ENCODE results near the gene RPN2.
A peak's percentile ranks its signal among the peaks of the same experiment; 100 is the strongest.

Gene RPN2

DNA sequence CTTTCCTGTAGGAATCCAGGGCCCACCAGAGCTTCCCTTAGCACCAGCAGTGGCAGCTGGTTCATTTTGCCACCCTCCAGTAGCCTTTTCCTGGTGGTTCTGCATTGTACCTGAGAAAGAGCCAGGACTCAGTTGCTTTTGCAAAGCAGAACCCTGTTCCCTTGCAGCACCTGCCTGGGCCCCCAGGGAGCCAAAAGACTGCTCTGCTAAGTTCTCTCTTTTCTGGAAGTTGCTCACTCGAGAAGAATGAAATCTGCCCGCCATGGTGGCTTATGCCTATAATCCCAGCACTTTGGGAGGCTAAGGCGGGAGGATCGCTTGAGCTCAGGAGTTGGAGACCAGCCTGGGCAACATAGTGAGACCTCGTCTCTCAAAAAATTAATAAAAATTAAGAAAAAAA lies 58.5 kb downstream of the RPN2 start:
- Mint-ChIP-seq H3K36me3 (ENCODE audit: low read depth) (peaks cover 88% of the 10 kb centered on the region), H3K9me3 (no peaks in the 10 kb centered on the region), H3K4me1 (ENCODE audit: low read depth) (no peaks in the 10 kb centered on the region), H3K4me3 (no peak overlapping the region), H3K27me3 (no peaks in the 10 kb centered on the region), H3K27ac (no peak overlapping the region)

DNA sequence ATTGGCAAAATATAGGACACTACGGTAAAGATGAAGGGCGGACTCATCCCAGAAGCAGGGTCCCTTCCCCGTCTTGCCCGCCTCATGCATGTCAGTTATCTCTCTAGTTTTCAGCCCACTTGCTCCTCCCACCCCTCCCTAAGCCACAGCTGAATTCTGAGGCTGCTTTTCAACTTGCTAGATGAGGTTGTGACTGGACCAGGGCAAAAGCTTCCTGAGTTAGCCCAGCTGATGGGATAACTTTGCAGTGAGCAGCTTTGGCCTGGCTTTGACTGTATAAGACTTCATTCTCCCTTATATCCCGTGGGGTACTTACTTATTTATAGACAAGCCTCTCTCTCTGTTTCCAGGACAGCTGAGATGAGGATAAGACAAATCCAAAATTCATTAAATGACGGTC lies 59.3 kb downstream of the RPN2 start:
- Mint-ChIP-seq H3K27ac (no peak overlapping the region), H3K36me3 (ENCODE audit: low read depth) (peaks cover 89% of the 10 kb centered on the region), H3K9me3 (no peaks in the 10 kb centered on the region), H3K4me3 (no peak overlapping the region), H3K27me3 (no peaks in the 10 kb centered on the region), H3K4me1 (ENCODE audit: low read depth) (no peaks in the 10 kb centered on the region)

DNA sequence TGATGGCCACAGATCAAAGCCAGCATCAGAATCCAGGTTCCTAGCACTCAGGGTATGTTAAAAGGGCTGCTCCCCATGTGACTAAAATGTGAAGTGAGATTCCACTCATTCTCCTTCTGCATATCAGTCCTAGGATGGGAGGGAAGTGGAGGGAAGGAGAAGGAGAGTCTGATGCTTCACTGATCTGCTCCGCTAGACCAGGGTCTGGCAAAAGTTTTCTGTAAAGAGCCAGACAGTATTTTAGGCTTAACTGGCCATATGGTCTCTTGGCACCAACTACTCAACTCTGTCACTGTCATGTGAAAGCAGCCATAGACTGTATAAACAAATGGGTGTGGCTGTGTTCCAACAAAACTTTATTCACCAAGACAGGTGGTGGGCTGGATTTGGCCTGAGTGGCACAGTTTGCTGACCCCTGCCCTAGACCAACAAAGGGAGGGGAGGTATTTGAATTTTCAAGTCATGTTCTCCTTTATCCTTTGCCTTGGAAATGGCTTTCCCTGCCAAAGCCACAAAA lies 59.9 kb downstream of the RPN2 start:
- H3K36me3 Mint-ChIP-seq (ENCODE audit: low read depth) = peaks cover 86% of the 10 kb centered on the region
- H3K4me1 Mint-ChIP-seq (ENCODE audit: low read depth) = no peaks in the 10 kb centered on the region
- H3K9me3 Mint-ChIP-seq = no peaks in the 10 kb centered on the region
- H3K27me3 Mint-ChIP-seq = no peaks in the 10 kb centered on the region
- peak overlapping the region; percentile 40 for H3K27ac Mint-ChIP-seq
- H3K4me3 Mint-ChIP-seq = no peak overlapping the region

DNA sequence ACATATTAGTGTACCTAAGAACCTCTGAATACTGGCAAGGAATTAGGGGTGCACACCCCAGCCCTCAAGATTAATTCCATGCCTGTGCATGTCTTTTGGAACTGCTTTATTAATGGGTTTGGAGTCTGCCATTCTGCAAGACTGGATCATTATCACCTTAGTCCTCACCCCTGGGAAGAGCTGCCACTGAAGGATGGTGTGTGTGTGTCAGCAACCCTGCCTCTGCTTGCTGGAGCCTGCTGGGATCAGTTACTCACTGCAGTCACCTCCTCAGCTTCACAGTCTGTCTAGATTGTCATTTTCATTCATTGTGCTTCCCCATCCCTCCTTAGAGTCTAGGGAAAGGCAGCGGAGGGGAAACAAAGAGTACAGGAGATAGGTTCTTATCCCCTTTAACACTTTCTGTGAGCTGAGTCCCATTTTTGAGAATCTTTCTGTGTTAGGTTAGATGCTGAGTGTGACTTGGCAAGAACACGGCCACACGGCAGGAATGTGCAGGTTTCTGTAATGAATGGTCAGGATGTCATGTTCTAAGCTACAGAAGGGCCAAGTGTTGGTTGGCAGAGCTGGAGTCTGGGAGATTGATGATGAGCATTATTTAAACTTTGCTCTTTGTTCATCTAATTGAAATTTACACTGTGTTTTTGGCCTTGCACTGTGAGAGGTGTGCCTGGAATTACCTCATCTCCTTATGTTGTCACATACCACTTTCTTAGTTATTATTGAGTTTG lies 61.4 kb downstream of the RPN2 start:
- H3K9me3 Mint-ChIP-seq = no peaks in the 10 kb centered on the region
- H3K27me3 Mint-ChIP-seq = no peaks in the 10 kb centered on the region
- peaks cover 74% of the 10 kb centered on the region for H3K36me3 Mint-ChIP-seq (ENCODE audit: low read depth)
- no peaks in the 10 kb centered on the region for H3K4me1 Mint-ChIP-seq (ENCODE audit: low read depth)
- H3K27ac Mint-ChIP-seq = peak overlapping the region; percentile 10
- no peak overlapping the region for H3K4me3 Mint-ChIP-seq

DNA sequence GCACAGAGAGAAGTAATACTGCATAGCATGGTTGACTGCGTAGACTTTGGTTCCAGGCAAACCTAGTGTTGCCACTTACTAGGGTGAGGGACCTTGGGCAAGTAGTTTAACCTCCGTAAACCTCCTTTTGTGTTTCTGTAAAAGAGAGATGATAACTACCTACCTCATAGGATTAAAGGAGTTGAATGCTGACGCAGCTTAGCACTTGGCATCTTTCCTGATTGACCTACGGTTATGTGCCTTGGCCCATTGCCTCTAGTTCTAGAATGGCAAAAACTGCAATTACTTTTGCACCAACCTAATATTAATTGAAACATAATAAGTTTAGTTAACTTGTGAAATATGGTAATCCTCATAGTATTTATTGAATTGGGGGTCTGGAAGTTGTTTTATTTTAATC lies 63.4 kb downstream of the RPN2 start:
- no peak overlapping the region for H3K4me3 Mint-ChIP-seq
- no peak overlapping the region for H3K27ac Mint-ChIP-seq
- H3K36me3 Mint-ChIP-seq (ENCODE audit: low read depth) = peaks cover 55% of the 10 kb centered on the region
- H3K4me1 Mint-ChIP-seq (ENCODE audit: low read depth) = no peaks in the 10 kb centered on the region
- H3K27me3 Mint-ChIP-seq = no peaks in the 10 kb centered on the region
- no peaks in the 10 kb centered on the region for H3K9me3 Mint-ChIP-seq

DNA sequence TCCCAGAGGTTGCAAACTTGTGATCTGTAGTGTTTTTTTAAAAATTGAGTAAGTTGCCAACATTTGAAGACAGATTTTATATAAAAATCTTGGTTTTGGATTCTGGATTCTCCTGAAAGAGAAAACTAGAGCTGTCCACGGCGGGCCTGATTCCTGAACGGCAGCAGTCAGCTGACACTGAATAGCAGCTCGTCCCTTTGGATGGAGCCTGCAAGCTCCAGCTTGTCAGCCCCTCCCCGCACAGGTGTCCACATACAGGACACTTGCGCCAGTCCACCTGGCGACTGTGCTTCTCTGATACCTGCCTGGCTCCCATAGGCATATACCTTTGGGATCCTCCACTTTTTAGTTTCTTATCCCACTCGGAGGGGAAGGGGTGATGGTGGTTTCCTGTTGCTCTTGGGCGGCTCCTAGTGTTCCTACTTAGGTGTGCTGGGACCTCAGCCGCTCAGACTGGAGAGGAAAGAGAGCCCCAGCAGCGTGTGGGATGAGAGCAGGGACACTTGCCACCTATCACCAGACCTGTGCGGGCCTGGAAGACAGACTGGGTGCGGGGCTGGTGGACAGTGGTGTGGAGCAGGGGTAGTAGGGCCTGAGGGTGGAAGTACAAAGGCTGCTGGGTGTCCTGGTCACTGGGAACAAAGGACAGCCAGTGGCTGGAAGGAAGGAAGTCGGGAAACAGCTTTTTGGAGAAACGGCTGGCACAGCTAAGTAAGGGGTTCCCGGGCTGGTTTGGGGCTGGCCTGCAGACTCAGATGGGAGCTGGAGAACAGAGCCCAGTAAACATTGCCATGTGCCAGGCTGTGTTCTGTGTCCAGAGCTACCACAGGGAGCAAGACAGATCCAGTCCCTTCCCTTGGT lies 64.2 kb downstream of the RPN2 start:
- no peak overlapping the region for H3K4me3 Mint-ChIP-seq
- H3K27me3 Mint-ChIP-seq = no peaks in the 10 kb centered on the region
- H3K36me3 Mint-ChIP-seq (ENCODE audit: low read depth) = peaks cover 54% of the 10 kb centered on the region

DNA sequence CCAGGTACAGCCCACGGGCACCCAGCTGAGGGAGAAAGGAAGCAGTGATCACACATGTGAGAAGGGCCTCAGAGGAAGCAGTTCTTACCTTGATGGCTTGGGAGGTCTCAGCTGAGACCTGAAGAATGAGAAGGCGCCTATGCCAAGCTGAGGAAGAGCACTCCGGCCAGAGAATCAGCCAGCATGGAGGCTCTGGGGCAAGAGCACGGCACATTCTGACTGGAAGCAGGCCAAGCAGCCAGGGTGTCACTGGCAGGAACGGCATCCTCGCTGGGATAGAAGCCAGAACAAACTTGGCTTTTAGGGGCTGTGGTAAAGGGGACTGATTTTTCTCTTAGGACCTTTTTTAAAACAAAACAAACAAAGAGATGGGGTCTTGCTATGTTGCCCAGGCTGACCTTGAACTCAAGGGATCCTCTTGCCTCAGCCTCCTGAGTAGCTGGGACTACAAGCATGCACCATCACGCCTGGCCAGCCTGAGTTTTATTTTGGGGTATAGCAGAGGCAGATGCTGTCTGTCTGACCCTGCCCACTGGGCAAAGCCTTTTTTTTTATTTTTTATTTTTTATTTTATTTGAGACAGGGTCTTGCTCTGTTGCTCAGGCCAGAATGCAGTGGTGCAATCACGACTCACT lies 64.9 kb downstream of the RPN2 start:
- no peaks in the 10 kb centered on the region for H3K4me1 Mint-ChIP-seq (ENCODE audit: low read depth)
- H3K9me3 Mint-ChIP-seq = no peaks in the 10 kb centered on the region
- no peak overlapping the region for H3K4me3 Mint-ChIP-seq
- peaks cover 50% of the 10 kb centered on the region for H3K36me3 Mint-ChIP-seq (ENCODE audit: low read depth)
- no peaks in the 10 kb centered on the region for H3K27me3 Mint-ChIP-seq
- H3K27ac Mint-ChIP-seq = no peak overlapping the region

More for the DNA sequence above, 64.2 kb downstream of the RPN2 start:
- Mint-ChIP-seq H3K4me1 (ENCODE audit: low read depth) (no peaks in the 10 kb centered on the region), H3K9me3 (no peaks in the 10 kb centered on the region), H3K27ac (no peak overlapping the region)

DNA sequence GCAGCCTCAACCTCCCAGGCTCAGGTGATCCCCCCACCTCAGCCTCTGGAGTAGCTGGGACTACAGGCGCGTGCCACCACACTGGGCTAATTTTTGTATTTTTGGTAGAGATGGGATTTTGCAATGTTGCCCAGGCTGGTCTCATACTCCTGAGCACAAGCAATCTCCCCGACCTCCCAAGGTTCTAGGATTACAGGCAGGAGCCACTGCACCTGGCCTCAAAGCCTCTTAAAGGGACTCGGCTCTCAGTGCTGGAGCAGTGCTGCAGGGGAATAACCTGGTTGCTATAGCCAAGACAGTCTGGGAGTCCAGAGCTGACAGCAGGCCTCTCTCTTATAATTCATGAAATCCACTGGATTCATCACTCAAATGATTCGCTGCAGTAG lies 65.4 kb downstream of the RPN2 start:
- H3K27ac Mint-ChIP-seq = no peak overlapping the region
- H3K9me3 Mint-ChIP-seq = no peaks in the 10 kb centered on the region
- H3K36me3 Mint-ChIP-seq (ENCODE audit: low read depth) = peaks cover 45% of the 10 kb centered on the region
- H3K4me1 Mint-ChIP-seq (ENCODE audit: low read depth) = no peaks in the 10 kb centered on the region
- H3K27me3 Mint-ChIP-seq = no peaks in the 10 kb centered on the region
- no peak overlapping the region for H3K4me3 Mint-ChIP-seq

DNA sequence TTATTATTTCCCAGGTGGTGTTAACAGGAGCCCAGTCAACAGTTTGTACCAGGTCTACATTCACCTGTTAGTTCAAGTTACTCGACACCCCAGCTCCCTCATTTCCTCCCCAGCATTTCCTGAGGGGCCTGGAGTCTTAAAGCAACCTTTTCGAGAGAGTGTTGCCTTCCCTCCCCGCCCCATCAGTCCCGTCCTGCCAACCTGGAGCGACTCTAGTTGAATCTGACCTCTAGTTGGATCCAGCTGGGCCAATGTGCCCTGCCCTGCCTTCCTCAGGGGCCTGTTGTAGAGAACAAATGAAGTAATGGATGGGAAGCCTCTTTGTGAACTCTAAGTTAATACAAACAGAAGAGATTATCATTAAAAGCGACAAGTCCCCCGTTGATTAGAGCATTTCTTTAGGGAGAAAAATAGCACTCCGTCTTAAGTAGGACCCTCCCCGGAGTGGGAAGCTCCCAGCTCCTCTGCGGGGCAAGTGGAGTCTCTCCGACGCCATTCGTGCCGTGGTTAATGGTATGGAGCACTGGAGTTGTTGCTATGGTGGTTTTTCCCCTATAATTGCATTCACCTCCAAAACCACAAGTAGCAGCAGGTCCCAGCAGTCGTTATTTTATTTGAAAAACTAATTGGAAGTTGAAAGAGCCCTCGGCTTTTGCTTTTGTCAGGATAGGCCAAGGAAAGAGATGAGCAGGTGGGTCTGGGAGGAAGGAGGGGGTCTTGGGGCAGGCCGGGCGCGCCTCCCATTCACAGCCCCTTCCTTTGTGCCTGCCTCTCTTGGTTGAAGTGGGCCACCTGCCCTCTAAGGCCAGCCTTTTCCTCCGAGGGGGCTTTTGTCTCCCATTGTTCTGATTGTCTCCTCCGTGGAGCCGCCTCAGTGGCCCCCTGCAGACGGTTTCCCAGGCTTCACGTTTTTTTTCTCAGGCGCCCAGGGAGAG lies 66.4 kb downstream of the RPN2 start:
- no peaks in the 10 kb centered on the region for H3K4me1 Mint-ChIP-seq (ENCODE audit: low read depth)
- no peak overlapping the region for H3K4me3 Mint-ChIP-seq
- no peaks in the 10 kb centered on the region for H3K27me3 Mint-ChIP-seq
- H3K36me3 Mint-ChIP-seq (ENCODE audit: low read depth) = peaks cover 38% of the 10 kb centered on the region
- H3K9me3 Mint-ChIP-seq = no peaks in the 10 kb centered on the region
- no peak overlapping the region for H3K27ac Mint-ChIP-seq

DNA sequence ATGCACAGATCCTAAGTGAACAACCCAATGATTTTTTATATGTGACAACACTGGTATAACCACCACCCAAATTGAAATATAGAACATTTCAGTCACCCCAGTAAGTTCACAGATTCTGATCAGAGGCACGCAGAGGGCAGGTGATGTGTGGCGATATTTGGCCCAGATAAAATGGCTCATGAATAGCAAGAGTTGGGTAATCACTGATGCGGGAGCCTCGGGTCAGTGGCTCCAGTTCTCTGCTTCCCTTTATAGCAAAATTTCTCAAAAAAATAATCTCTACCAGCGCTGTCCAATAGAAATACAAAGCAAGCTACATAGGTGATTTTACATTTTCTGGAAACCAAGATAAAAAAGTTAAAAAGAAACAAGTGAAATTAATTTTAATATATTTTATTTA lies 67.6 kb downstream of the RPN2 start:
- H3K4me1 Mint-ChIP-seq (ENCODE audit: low read depth) = no peaks in the 10 kb centered on the region
- H3K9me3 Mint-ChIP-seq = no peaks in the 10 kb centered on the region
- no peak overlapping the region for H3K27ac Mint-ChIP-seq
- H3K4me3 Mint-ChIP-seq = no peak overlapping the region
- no peaks in the 10 kb centered on the region for H3K27me3 Mint-ChIP-seq
- peaks cover 25% of the 10 kb centered on the region for H3K36me3 Mint-ChIP-seq (ENCODE audit: low read depth)

DNA sequence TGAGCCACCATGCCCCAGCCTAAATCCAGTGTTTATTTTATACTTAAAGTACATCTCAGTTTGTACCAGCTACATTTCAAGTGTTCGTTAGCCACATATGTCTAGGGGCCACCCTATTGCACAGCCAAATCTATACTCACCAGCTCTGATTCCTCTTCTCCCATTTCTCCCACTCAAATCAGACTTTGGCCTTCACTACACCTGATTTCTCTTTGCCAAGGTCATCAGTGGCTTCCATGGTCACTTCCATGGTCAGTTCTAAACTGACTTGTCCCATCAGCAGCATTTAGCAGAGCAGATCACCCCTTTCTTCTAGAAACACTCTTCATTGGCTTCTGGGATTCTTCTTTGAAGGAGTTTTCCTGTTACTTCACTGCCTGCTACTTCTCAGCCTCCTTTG lies 68.4 kb downstream of the RPN2 start:
- Mint-ChIP-seq H3K36me3 (ENCODE audit: low read depth) (peaks cover 17% of the 10 kb centered on the region), H3K9me3 (no peaks in the 10 kb centered on the region), H3K4me1 (ENCODE audit: low read depth) (no peaks in the 10 kb centered on the region), H3K27ac (no peak overlapping the region), H3K27me3 (no peaks in the 10 kb centered on the region), H3K4me3 (no peak overlapping the region)

DNA sequence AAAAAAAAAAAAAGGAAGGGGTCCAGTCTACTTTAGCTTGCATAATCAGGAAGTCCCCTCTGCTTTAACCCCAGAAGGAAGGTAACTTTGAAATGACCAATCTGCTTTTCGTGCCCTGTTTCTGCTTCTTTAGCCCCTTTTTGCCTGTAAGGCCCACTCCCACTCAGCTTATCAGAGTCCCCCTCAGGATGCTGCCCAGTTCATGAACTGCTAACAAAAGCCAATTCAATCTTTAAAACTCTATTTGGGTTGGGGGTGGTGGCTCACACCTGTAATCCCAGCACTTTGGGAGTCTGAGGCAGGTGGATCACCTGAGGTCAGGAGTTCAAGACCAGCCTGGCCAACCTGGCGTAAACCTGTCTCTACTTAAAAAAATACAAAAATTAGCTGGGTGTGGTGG lies 70.2 kb downstream of the RPN2 start:
- peaks cover under 1% of the 10 kb centered on the region for H3K27me3 Mint-ChIP-seq
- H3K27ac Mint-ChIP-seq = no peak overlapping the region
- H3K4me3 Mint-ChIP-seq = no peak overlapping the region

DNA sequence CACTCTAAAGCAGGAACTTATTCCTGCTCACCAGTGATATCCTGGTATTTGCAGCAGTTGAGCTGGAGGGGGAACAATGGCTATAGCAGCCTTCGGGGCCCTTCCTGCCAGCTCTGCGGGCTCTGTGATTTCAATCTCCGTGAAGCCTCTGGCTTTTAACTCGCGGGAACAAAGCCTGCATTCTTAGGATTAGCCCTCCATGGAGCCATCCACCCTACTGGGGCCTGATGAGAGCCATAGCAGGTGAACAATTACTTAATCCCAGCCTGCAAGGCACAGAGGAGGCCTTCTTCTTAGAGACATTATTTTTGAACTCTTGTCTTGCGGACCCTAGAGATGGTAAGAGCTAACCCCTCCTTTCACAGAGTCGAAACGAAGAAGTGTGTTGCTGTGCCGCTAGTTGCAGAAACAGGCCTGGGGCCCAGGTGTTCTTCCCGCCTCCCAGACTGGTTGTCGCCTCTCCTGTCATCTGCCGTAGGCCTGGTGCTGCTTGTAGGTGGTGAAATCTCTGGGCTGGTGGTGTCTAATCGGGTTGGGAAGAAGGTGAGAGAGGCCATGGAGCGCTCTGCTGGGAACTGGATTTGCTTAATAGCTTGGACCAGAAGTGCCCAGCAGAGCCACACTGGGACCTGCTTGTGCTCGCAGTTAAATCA lies 72.8 kb downstream of the RPN2 start:
- Mint-ChIP-seq H3K27me3 (peaks cover 3% of the 10 kb centered on the region), H3K4me1 (ENCODE audit: low read depth) (no peaks in the 10 kb centered on the region), H3K27ac (no peak overlapping the region), H3K9me3 (no peaks in the 10 kb centered on the region), H3K36me3 (ENCODE audit: low read depth) (peaks cover 6% of the 10 kb centered on the region), H3K4me3 (no peak overlapping the region)

More for the DNA sequence above, 70.2 kb downstream of the RPN2 start:
- H3K4me1 Mint-ChIP-seq (ENCODE audit: low read depth) = no peaks in the 10 kb centered on the region
- no peaks in the 10 kb centered on the region for H3K9me3 Mint-ChIP-seq
- peaks cover 6% of the 10 kb centered on the region for H3K36me3 Mint-ChIP-seq (ENCODE audit: low read depth)

DNA sequence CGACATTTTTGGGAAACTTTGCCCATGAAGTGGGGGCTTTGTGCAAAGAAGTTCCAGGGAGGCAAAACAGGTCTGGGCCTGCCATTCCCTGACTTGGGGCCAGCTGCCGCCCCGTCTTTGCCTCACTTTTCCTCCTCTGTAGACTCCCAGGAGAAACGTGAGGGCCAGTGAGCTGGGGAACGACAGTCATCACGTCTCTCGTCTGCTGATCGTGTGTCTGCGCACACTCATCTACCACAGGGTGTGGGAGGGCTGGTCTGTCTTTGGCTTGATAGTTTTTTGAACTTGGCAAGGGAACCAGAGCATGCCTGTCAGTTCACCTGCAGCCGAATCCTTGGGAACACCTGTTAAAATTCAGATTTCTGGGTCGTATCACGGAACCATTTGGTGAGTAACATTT lies 74.0 kb downstream of the RPN2 start:
- Mint-ChIP-seq H3K27me3 (peaks cover 3% of the 10 kb centered on the region), H3K4me1 (ENCODE audit: low read depth) (no peaks in the 10 kb centered on the region), H3K36me3 (ENCODE audit: low read depth) (peaks cover 6% of the 10 kb centered on the region), H3K27ac (no peak overlapping the region), H3K9me3 (no peaks in the 10 kb centered on the region), H3K4me3 (no peak overlapping the region)
